HG03060 (cell line): ENCODE results near the gene GDNF.
"Not testable (repeated sequence)": the region's sequence is repeated elsewhere in the genome, so short reads cannot be mapped to it uniquely, and the experiment has no call there.

Experiments used
- ATAC-seq: cut with Tn5 transposase; IDR thresholded peaks from one replicate; pipeline ENCODE4 v1.9.1; 2021; ENCODE audit warnings: low read depth, moderate number of reproducible peaks; ENCODE audit not compliant: unreplicated experiment

GDNF gene, protein sequence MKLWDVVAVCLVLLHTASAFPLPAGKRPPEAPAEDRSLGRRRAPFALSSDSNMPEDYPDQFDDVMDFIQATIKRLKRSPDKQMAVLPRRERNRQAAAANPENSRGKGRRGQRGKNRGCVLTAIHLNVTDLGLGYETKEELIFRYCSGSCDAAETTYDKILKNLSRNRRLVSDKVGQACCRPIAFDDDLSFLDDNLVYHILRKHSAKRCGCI

DNA sequence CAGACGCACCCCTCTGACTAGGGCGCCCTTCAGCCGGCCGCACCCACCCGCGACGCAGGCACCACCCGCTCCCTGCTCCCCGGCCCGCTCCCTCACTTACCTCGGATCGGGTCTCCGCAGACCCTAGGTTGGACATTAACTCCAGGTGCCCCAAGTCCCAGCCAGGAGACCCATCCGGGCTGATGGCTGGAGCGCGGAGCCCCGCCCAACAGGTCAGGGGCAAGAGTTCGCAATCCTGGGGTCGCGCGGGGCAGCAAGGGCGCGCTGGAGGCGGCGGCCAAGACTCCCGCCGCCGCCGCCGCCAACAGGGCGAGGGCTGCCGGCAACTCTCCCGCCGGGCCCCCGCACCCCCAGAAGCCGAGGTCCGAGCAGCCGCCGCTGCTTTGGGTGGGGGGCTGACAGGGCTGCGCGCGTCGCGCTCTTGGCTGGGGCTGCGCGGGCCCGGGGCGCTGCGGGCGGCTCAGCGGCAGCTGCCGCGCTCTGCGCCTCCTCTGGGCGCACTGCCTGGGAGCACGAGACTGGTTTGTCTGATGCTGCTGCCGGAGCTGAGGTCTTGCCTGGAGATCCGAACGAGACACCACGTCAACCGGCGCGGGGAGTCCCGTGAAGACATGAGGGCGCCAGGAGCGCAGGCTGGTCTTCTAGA is at the start of gene GDNF:
TSS of gene GDNF (minus strand) at position 635 of the 646 bp plus-strand sequence. CDS start 5,245 bp downstream, outside the sequence.
- ATAC-seq: no peak

- no peak for ATAC-seq
Observed at GRCh38 chr5:37888476-37888875, 48.6 kb upstream of the GDNF start.

DNA sequence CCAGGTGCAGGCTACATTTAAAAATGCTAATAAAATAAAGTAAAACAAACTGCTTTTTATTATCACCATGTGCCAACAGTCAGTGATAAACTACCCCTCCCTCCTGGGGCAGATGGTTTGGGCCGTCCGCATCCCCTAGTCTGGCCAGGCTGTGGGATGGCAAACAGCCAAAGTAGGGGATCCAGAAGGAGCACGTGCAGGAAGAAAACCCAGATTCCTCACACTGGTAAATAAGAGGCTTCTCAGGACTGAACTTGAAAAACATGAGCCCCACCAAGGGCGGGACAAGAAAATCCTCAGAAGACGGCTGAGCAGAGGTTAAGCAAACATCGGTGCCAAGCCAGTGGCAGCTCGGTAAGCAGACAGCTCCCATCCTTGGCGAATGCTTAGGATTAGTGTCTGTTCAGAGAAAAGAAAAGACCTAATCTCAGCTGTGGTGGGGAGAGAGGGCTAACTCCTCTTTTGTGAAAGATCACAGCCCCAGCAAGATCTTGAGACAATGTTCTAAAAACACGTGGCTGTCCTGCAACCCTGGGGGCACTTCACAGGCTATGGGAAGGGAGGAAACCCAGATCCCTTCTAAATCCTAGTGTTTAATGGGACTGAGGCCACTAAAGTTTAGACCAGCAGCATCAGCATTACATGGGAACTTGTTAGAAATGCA is 46.5 kb upstream of the GDNF start:
- no peak for ATAC-seq

- no peak for ATAC-seq
Observed at GRCh38 chr5:37882636-37883035, 42.8 kb upstream of the GDNF start.

GRCh38 chr5:37881359-37881758 is 41.5 kb upstream of the GDNF start:
- ATAC-seq: peak; percentile 77

DNA sequence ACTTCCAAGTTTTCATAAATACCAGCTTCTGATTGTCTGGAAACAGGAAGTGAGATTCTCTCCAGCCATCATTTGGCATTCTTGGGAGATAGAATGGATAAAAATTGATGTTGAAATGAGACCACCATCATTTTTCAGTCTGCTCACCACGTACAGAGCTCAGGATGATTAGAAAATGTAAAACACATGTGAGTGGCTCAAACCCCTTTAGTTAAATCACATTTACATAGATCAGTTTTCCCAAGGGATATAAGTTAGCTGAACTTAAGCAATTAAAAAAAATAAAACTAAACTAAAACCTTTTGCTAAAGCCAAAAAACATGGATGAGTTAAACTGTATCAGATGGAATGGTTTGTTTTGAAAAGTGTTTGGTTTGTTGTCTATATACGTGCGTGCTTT is 37.1 kb upstream of the GDNF start:
- ATAC-seq: no peak

DNA sequence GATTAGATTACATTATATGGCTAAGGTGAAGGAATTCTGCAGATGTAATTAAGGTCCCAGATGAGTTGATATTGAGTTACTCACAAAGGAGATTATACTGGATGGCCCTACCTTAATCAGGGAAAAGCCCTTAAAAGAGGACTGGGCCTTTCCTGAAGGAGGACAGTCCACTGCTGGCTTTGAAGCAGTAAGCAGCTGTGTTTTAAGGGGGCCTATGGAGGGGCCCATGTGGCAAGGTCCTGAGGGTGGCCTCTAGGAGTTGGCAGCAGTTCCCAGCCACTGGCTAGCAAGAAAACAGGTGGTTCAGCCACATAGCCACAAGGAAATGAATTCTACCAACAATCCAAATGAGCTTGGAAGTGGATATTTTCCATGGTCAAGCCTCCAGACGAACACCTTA is 36.4 kb upstream of the GDNF start:
- no peak for ATAC-seq

DNA sequence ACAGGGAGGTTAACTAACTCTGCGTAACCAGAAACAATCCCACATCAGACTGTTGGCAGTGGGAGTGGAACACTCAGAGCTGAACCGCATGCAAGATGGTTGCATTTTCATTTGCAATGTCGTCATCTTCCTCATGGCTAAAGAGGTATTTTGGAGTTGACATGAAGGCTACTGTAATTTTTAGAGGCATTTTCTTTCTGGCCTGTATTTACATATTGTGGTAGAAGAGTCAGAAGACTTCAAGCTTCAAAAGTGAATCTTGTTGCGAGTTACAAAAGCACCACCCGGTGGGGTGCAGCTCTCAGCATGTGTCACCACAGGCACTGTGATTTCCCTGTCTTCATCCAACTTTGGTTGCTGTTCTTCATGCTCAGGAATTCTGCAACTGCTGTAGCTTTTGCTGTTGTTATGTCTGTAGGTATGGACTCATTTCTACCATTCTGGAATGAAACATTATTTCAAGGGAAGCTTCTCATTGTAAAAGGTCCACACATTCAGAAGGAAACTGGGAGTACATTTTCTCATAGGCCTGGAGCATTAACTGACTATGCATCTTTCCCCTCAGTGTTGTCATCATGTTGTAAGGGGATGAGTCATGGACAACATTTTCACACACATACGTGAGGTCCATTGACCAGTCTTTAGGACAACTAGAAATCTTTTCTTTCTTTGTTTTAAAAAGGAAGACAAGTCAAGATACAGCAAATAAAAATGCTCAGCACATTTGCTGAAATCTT is 35.4 kb upstream of the GDNF start:
- ATAC-seq: no peak

DNA sequence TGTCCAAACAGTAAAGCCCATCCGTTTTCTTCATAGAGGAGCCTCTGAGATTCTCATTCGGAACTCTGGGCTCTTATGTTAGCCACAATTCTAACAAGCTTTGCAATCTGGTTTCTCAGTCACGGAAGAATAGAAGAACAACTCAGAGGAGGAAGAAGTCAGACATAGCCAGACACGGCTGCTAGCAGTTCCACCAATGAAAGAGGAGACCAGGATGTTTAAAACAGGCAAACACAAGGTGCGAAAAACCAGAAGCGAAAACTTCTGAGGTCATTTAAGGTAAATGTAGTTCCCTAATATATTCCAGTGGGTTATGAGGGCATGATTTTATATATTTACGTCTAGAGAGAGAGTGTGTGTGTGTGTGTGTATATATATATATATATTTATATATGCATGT is 34.1 kb upstream of the GDNF start:
- no peak for ATAC-seq

- ATAC-seq: no peak
Observed at GRCh38 chr5:37871023-37871815, 31.4 kb upstream of the GDNF start.

DNA sequence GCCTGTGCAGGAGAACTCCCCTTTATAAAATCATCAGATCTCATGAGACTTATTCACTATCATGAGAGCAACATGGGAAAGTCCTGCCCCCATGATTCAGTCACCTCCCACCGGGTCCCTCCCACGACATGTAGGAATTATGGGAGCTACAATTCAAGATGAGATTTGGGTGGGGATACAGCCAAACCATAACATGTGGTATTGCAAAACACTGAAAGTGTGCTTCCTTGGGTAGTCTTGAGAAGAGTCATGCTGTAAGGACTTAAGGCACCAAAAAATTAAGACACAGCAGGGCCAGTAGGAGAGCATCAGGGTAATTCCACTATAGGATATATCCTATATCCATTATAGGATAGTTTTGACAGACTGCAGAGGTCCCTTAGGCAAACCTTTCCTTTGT is 29.4 kb upstream of the GDNF start:
- ATAC-seq: no peak

GRCh38 chr5:37867654-37868053 is 27.8 kb upstream of the GDNF start:
- no peak for ATAC-seq

- not testable (repeated sequence) for ATAC-seq
Observed at GRCh38 chr5:37862907-37863306, 23.1 kb upstream of the GDNF start.

DNA sequence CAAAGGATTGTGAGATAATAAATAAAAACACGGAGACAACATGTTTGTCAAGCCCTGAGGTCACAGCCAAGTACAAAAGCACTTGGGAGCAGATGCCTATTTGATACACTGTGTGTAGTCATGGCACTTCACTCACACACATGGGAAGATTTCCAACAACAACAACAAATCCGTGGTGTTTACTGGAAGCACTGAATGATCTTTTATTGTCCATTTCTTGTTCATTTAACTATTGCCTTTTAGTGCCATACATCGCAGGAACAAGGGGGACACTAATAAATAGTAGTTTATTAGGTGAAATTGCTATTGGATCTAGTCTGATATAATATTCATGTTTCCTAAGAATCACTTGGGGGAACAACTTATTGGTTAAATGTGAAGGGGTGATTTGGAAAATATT is 20.4 kb upstream of the GDNF start:
- no peak for ATAC-seq

DNA sequence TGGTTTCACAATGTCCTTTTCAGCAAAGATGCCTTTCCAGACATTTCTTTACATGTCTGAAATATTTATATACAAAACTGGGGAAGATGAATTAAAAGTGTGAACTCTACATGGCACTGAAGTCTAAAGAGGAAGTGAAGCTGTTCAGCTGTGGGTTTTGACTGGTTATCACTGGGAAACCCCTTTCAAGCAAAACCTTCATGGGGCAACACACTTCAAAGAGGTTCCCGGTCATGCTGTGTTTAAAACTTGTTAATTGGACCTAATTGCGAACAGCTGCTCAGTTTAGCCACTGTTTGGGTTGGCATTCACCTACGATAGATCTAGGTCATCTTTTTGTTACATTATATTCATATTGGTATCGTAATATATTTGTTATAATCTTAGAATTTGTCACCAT is 20.0 kb upstream of the GDNF start:
- no peak for ATAC-seq

DNA sequence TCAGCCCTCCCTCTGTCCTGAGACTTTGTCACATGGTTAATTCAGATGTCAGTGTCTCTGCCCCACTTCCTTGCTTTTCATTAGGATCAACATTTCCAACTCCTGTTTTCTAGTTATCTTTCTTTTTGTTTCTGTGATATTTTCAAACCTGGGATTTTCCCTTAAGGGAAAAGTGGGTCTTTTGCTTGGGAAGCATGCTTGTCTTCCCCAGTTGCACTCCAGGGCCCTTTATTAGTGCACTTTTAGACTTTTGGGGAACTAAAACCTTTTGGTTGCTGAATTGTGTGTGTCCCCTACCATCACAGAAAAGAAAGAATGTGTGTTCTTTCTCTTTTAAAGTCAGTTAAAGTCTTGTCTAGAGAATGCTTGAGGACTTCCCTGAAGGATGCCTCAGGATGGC is 18.4 kb upstream of the GDNF start:
- no peak for ATAC-seq

- no peak for ATAC-seq
Observed at GRCh38 chr5:37857696-37858095, 17.9 kb upstream of the GDNF start.

DNA sequence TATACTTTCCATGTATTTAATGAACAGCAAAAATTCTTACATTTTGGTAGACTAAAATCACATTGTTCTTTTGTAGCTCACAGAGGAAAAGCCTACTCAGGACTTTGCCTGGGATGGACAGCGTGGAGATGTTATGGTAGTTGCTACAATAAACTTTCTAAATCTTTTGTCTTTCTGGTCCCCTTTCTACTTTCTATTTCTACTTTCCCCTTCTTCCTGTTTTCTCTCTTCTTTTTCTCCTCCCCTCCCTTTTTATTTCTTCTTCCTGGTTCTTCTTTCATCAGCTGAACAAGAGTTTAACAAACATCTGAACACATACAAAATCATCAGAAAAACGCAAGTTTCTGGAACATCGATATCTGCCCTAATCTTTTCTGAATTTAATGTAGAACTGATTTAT is 15.6 kb upstream of the GDNF start:
- no peak for ATAC-seq

DNA sequence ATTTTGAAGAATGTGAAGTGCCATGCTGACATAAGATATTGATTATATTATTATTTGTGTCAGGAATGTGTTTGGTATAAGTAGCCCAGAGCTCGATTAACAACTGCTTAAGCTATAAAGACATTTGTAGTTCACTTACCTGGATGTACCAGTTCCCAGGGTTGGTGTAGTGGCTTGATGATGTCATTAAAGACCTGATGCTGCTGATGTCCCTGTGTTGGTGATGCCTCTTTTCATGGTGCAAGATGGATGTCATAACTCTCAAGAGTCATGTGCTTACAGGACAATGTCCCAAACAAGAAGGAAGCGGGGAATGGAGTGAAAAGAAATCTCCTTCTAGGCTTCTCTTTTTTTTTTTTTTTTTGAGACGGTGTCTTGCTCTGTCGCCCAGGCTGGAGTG is 11.5 kb upstream of the GDNF start:
- no peak for ATAC-seq

GRCh38 chr5:37850226-37850865 is 10.5 kb upstream of the GDNF start:
- ATAC-seq: no peak
